GM18951 (cell line): Measurements from ENCODE around the gene B3GNT7.

Experiments used
- POLR2A ChIP-seq: IDR thresholded peaks from 4 replicates; pipeline ENCODE4 v1.6.1; 2011; ENCODE audit warnings: mild to moderate bottlenecking; ENCODE audit not compliant: insufficient read length, insufficient read depth; ENCODE audit errors: extremely low read depth
- in situ Hi-C: fragments of 300-500 bp; cut with MboI; formaldehyde crosslinking; loops from one replicate; pipeline ENCODE4 v1.12.0; 2022; ENCODE audit warnings: low sequenced_read_pairs, mixed read lengths, inconsistent platforms; ENCODE audit not compliant: unreplicated experiment

Gene B3GNT7

DNA sequence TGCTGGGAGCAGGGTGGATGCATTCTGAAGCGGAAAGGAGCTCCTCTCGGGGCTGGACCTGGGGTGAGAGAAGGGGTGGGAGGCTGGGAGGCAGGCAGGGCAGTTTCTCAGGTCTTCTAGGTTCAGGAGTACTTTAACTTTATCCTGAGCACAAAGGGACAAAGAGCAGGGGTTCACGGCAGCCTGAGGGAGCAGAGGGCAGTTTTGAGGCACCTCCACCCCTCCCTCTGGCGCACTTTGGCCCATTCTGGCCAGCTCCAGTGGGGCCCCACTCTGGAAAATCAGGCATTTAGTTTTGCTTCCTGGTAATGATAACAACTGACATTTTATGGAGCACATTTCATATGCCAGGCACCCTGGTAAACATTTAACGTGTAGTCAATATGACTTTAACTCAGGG lies 14.3 kb downstream of the B3GNT7 start:
- in situ Hi-C loops: loop anchor here (10.0 kb wide), 1 partner anchor 185 kb away; no protein-coding TSS in a partner anchor
- no peak for TF ChIP-seq POLR2A

DNA sequence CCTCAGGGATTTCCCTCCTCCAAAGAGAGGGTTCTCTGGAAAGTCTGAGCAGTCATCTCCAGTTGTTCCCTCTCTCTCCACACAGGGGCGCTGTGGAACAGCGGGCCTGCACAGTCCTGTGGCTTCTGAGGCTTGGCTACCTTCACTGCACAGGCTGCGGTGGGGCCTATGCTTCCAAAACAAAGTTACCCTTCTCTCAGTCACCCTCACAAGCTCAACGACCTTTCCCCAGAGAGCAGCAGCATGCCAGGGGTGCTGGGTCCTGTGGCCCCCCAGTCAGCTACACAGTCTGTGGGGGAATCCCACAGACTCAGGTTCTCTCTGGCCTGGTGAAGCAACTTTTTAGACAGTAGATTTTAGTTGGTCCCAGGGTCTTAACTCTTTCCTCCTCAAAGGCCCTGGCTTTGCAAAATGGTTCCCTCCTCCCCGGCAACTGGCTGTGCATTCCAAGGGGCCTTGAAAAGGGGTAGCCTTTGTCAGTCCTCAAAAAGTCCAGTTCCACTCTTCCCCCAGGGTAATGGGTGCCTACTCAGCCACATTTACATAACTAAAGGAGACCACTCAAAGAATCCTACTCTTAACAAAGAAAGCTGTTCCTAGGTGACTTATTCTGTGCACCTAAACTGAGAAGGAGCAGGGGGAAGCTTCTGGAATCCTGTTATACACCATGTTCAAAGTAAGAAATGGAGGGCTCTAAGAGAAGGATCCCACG lies 14.9 kb downstream of the B3GNT7 start:
- in situ Hi-C loops: no loop called here

DNA sequence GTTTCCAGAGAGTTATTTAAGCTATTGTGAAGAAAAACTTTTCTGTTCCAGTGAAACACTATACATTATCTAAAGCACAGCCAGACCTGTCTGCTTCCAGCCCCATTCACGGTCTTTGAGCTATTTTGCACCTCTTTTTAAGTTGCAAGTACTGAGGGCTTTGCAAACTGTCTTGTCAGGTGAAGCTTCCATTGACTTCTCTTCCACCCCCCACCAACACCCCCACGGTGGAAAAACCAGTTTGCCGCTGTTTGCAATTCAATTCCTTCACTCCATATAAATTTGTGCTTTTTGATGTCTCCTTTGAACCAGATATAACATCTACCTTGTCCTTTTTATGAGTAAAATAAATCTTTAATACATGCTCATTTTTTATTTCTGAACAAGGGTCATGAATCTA lies 15.7 kb downstream of the B3GNT7 start:
- in situ Hi-C loops: no loop called here

More for the DNA sequence above, 14.9 kb downstream of the B3GNT7 start:
- no peak for TF ChIP-seq POLR2A

DNA sequence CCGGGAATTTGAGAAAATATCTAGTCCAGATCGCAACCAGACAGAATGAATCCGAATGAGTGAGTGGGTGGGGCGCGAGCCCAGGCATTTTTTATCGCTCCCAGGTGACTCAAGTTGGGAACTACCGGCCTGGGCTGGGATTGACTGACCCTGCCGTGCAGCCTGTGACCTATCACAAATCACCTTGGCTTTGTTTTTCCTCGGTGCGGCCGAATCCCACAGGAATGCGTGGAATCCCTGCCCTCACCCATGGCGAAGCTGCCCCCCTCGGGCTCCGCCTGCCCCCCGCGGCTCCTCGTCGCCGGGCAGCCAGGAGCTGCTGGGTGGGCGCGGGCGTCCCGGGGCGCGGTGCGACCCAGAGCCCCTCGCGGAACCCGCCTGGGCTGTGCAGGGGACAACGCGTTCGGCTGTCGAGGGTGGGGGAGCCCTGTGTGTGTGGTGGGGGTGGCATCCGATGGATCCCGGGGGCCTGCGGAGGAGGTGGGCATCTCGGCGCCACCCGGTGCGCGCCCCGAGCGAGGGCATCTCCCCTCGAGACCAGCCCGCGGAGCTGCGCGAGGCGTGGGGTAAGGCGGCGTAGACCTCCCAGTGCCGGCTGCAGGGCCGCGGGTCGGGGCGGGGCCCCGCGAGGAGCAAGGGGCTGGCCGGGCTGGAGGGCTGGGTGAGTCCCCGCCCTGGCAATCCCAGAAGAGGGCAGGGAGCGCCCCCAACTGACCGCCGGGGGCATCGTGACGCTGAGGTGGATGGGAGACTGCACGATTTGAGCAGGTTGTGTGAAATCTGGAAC lies 16.5 kb downstream of the B3GNT7 start:
- in situ Hi-C loops: no loop called here
- TF ChIP-seq POLR2A: peak; percentile 49

More for the DNA sequence above, 15.7 kb downstream of the B3GNT7 start:
- no peak for TF ChIP-seq POLR2A

DNA sequence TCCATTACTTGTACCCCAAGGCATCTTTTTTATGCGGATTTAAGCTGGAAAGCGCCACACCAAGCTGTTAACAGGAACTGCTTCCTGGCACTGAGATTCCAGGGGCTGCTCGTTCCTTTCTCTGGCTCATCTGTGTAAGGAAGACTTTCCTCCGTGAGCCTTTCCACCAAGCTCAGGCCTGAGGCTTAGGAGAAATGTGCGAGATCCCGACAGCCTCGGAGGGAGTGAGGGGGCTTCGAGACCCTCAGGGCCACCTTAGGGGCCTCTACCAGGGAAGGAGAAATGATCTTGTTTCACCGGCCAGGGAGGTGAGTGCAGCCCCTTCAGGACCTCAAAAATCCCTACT lies 17.1 kb downstream of the B3GNT7 start:
- in situ Hi-C loops: no loop called here

DNA sequence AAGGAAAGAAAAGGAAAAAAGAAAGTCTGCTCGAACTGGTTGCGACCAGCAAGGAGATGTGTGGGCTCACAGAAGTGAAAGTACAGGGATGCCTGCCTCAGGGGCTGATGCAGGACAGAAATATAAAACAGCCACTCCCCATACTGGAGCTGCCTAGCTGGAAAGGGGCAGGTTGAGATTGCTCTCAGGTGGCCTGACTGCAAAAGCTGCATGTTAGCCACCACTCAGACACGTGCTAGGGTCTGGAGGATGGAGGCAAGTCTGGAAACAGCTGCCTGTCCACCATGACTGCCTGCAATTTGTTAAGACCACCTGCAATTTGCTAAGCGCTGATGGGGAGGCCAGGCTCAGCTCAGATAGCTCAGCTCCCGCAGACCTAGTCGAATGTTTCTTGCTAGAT lies 17.9 kb downstream of the B3GNT7 start:
- TF ChIP-seq POLR2A: no peak
- in situ Hi-C loops: no loop called here

More for the DNA sequence above, 17.1 kb downstream of the B3GNT7 start:
- TF ChIP-seq POLR2A: no peak

DNA sequence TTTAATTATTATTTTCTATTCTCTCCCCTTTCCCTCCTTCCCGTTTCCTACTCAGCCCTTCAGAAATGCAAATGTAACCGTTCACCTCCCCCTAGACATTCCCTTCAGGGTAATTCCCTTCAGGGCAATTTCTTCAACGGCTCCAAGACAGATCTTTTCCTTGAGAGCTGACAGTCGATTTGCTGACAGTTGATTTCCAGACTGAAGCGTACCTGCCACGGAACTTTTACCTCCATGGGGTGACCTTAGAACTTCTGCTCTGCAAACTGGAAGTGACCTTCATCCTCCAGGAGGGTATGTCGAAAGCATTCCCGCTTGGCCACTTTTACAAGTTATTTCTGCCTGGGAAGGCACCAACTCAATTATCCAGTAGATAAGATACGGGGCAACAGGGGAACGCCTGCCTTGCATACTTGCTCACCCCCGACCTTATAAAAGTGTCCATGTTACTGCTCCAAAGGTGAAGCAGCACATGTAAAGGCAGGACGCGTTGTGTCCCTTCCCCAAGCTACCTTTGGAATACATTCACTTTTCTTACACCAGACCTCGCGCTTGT lies 18.5 kb downstream of the B3GNT7 start:
- no peak for TF ChIP-seq POLR2A
- in situ Hi-C loops: no loop called here

DNA sequence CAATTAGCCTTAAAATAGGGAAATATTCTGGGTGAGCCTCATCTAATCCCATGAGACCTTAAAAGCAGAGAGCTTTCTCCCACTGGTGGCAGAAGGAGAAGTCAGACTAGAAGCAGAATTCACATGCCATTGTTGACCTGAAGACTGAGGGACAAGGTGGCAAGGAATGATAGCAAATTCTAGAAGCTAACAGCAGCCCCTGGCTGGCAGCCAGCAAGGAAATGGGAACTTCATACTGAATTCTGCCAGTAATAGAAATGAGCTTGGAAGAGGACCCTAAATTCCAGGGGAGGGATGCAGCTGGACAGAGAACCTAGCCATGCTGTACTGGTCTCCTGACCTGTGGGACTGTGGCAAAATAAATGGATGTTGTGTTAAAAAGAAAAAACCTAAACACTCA lies 19.5 kb downstream of the B3GNT7 start:
- in situ Hi-C loops: no loop called here

DNA sequence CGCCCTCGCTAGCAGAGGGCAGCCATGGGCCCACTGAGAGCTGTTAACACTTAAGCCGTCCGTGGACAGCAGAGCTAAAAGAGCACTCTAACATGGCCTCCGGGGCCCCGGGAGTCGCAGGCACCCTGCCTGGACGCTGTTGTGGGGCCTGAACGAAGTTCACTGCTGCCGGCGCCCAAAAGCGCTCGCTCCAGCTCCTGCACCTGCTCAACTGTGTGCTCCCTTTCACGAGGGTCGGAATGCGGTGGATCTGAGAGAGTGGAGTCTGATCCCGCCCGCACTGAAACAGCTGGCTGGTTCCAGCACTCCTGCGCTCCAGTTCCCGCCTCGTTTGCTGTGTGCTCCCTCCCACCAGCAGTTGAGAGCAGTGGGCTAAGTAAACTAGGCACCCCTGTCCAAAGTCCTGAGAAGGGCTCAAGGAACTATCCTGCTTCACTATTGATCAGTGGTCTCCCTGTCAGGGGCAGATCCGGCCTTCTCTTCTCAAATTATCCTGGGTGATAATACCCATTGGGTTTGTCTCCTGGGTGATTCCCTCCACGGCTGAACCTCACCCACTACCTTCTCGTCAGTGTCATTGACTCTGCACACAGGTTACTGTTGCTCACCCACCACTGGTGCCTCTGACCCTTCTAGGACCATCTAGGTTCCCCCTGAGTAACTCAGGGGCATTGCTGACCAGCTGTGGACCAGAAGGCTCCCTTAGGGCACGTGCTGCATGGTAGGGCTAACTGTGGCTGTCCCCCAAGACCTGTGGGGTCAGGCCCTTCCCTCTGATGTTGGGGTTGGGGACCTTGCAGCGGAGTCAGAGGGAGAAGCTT lies 23.5 kb downstream of the B3GNT7 start:
- in situ Hi-C loops: no loop called here
- TF ChIP-seq POLR2A: no peak

More for the DNA sequence above, 19.5 kb downstream of the B3GNT7 start:
- TF ChIP-seq POLR2A: no peak

DNA sequence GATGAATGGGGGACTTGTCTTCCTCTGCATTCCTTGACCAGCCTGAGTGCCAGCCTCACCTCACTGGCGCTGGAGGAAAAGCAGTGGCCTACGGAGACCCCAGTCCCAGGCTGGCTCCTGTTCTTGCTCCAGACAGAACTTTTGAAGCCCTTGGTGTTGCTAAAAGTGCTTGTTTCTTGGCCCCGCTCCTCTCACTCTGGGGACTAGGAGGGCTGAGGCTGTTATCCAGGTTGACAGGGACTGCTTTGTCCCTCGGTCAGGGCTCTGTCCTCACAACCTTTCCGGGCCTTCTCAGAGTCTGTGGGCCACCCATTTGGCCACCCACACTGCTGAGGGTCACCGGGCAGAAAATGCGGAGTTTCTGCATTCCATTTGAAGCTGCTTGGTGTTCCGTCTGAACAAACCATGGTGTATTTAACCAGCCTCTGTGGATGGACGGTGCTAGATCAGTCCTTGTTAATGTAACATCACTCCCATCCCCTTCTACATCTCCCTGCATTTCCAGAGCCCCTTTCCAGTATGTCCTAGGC lies 25.6 kb downstream of the B3GNT7 start:
- in situ Hi-C loops: no loop called here
- no peak for TF ChIP-seq POLR2A

DNA sequence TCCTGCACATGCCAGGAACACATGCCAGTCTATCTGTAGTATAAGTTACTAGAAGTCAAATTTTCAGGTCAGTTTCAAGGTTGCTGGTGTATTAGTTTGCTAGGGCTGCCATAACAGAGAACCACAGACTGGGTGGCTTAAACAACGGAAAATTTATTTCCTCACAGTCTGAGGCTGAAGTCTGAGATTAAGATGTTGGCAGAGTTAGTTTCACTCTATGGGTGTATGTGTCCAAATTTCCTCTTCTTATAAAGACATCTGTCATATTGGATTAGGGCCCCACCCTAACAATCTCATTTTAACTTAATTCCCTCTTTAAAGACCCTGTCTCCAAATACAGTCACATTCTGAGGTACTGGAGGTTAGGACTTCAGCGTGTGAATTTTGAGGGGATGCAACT lies 26.5 kb downstream of the B3GNT7 start:
- in situ Hi-C loops: no loop called here
- TF ChIP-seq POLR2A: no peak

DNA sequence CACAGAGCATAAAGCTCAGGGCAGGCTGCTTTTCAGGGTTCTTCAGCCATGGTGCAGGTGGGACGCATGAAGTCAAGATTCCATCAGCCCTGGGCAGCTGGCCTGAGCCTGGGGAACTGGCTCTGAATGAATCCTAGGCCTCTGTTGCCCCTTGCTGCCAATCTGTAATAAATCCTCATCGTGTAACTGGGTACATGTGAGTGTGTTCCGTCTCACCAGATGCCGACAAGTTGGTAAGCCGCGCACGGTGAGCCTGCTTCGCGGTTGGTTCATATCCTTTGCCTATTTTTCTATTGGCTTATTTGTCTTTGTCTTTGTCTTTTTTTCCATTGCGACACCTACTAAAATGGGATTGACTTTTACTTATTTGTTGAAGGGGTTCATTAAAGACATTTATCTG lies 27.7 kb downstream of the B3GNT7 start:
- in situ Hi-C loops: no loop called here

DNA sequence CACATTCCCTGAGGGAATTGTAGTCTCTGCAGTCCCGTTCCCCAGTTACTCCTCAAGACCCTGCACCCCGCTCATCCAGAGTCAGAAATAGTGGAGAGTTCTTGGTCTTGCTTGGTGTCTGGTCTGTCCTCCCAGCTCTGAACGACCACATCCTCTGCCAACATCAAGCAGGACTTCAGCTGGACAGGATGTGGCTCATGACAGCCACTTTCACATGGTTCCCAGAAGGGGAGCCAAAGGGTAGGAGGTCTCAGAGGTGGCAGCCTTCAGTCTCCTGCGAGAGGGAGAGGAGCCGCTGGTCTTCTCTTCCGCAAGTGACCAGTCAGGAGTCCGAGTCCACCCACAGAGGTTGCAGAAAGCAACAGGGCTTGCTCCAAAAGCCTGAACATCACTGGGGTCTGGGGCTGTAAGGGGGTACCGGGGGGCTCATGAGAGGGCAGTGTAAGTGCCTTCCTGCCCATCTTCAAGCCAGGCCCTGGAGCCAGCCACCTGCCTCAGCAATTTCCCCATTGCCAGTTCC lies 29.8 kb downstream of the B3GNT7 start:
- in situ Hi-C loops: no loop called here
- TF ChIP-seq POLR2A: no peak

More for the DNA sequence above, 27.7 kb downstream of the B3GNT7 start:
- TF ChIP-seq POLR2A: no peak
